ENCODE measurements around the gene NUP153.

DNA sequence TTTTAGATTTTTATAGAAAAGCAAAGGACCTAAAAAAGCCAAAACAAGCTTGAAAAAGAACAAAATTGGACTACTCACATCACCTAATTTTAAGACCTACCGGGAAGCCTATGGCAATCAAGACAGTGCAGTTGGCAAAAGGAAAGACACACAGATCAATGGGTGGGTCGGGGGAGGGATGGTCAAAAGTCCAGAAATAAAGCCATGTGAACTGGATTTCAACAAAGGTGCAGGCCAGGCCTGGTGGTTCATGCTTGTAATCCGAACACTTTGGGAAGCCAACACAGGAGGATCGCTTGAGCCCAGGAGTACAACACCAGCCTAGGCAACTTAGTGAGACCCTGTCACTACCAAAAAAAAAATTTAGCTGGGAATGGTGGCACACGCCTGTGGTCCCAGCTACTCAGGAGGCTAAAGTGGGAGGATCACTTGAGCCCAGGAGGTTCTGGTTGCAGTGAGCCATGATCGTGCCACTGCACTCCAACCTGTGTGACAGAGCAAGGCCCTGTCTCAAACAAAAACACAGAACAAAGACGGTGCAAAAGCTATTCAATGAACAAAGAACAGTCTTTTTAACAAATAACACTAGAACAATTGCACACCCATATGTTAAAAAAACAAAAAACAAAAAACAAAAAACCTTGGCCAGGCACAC, 34.5 kb downstream of the NUP153 start:
- TF ChIP-seq, protein P1, sequence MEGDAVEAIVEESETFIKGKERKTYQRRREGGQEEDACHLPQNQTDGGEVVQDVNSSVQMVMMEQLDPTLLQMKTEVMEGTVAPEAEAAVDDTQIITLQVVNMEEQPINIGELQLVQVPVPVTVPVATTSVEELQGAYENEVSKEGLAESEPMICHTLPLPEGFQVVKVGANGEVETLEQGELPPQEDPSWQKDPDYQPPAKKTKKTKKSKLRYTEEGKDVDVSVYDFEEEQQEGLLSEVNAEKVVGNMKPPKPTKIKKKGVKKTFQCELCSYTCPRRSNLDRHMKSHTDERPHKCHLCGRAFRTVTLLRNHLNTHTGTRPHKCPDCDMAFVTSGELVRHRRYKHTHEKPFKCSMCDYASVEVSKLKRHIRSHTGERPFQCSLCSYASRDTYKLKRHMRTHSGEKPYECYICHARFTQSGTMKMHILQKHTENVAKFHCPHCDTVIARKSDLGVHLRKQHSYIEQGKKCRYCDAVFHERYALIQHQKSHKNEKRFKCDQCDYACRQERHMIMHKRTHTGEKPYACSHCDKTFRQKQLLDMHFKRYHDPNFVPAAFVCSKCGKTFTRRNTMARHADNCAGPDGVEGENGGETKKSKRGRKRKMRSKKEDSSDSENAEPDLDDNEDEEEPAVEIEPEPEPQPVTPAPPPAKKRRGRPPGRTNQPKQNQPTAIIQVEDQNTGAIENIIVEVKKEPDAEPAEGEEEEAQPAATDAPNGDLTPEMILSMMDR (IDR thresholded peaks at IDR 0.05), result no peak
- no peak for TF ChIP-seq POLR2A (IDR thresholded peaks at IDR 0.05)
